ENCODE measurements around the gene IMMP2L. TPM values are rescaled to one million over a fixed set of nuclear protein-coding genes. Genes with fewer than 3 reads are reported as not detected.

Gene IMMP2L
- total and polyA plus RNA-seq, 2 of the 8 experiments (the other 6 are each of a cell fraction or from before 2014, with no cell fraction given), result 2.3 to 10.1 TPM

- TF ChIP-seq CHD7 (IDR thresholded peaks at IDR 0.05; ENCODE audit: insufficient replicate concordance, low read length), result no peak
- no peak for TF ChIP-seq SP4 (IDR thresholded peaks at IDR 0.05; ENCODE audit: low read length)
- no peak for TF ChIP-seq E2F6 (IDR thresholded peaks at IDR 0.05)
- TF ChIP-seq YY1 (IDR thresholded peaks at IDR 0.05; ENCODE audit: low read depth, low read length), result no peak
- TF ChIP-seq JUN (IDR thresholded peaks at IDR 0.05; ENCODE audit: low read depth, low read length), result no peak
- no peak for TF ChIP-seq KDM5A (IDR thresholded peaks at IDR 0.05; ENCODE audit: low read length)
- TF ChIP-seq SRF (IDR thresholded peaks at IDR 0.05; ENCODE audit: low read depth, low read length), result no peak
- TF ChIP-seq JUND (IDR thresholded peaks at IDR 0.05; ENCODE audit: low read length), result no peak
- TF ChIP-seq FOSL1 (IDR thresholded peaks at IDR 0.05; ENCODE audit: insufficient read depth, low read depth, low read length), result no peak
- no peak for TF ChIP-seq CBX5 (IDR thresholded peaks at IDR 0.05; ENCODE audit: low read depth, low read length)
- no peak for TF ChIP-seq SIX5 (IDR thresholded peaks at IDR 0.05; ENCODE audit: low read depth, low read length)
Observed at GRCh38 chr7:111164442-111164841, 397.9 kb downstream of the IMMP2L start (continued).

Measured in H1 (cell line).